Measurements from ENCODE around the gene ALK. TPM values are rescaled to one million over a fixed set of nuclear protein-coding genes. Genes with fewer than 3 reads are reported as not detected.

Gene ALK
- total RNA-seq, 1 experiment from 2014 or later: not detected

DNA sequence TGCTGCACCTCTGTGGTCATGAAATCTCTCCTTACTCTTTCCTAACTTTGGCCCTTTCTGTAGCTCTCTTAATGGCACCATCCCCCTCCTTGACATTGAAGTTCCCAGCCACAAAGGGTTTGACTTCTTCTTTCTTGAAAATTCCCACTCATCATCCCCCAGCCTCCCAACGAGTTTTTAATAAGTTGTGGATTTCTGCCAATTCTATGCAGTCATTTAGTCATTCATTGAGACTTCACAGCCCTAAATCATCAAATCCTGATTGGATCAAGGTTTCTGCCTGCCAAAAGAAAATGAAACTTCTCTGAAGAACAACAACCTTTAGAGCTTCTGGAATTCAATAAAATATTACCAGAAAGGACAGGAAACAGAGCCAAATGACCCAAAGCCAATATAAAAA, 451.9 kb downstream of the ALK start:
- H3K27me3 ChIP-seq (ENCODE audit: insufficient read depth, low read length): no peaks in the 10 kb centered on the region
- no peak overlapping the region for H3K56ac ChIP-seq (ENCODE audit: insufficient read length, low read depth, low read length)
- H3K18ac ChIP-seq (ENCODE audit: insufficient read length, low read depth, low read length): no peak overlapping the region
- no peak overlapping the region for H4K8ac ChIP-seq (replicated peaks; ENCODE audit: insufficient read length, low read depth, low read length)
- H4K20me1 ChIP-seq (ENCODE audit: control insufficient read depth, insufficient read depth, insufficient read length): no peaks in the 10 kb centered on the region
- H3K79me1 ChIP-seq (ENCODE audit: insufficient read depth, low read depth, low read length, poor library complexity, severe bottlenecking): no peaks in the 10 kb centered on the region
- DNase-seq: no peak
- no peak overlapping the region for H3K27ac Mint-ChIP-seq
- peaks cover 5 to 14% (median 7%) of the 10 kb centered on the region in 3 experiments for H3K36me3 Mint-ChIP-seq (ENCODE audit: insufficient read depth in 1 of 3, low read depth in 3 of 3)
- H4K5ac ChIP-seq (ENCODE audit: insufficient read length, low read depth, low read length): no peak overlapping the region
- H3K9ac ChIP-seq (ENCODE audit: extremely low read depth, insufficient read length, low read length): no peak overlapping the region
- H2AFZ ChIP-seq (ENCODE audit: low read length): no peak overlapping the region
- H2BK120ac ChIP-seq (ENCODE audit: low read depth, low read length, poor library complexity, severe bottlenecking): no peak overlapping the region
- WGBS (ENCODE audit: extremely low coverage, insufficient read length, low lambda C conversion rate): no CpG with 5 or more reads among the region's 1 CpG
- H3K79me2 ChIP-seq (ENCODE audit: insufficient read depth, low read length): no peaks in the 10 kb centered on the region
- no peaks in the 10 kb centered on the region; the same call in 1 of the 2 replicates for H3K27me3 Mint-ChIP-seq (ENCODE audit: low read depth)
- H2BK5ac ChIP-seq (ENCODE audit: insufficient read length, low read length): no peak overlapping the region
- no peak overlapping the region for H3K23ac ChIP-seq (ENCODE audit: insufficient read length, low read depth, low read length)
- H2BK20ac ChIP-seq (ENCODE audit: low read depth, low read length, poor library complexity, severe bottlenecking): no peak overlapping the region
- H3K4me2 ChIP-seq (ENCODE audit: insufficient read depth, insufficient read length, low read length): no peak overlapping the region
- no peak overlapping the region for H3K4me3 Mint-ChIP-seq
- H4K91ac ChIP-seq (ENCODE audit: insufficient read length, low read depth, low read length): no peak overlapping the region
- H2BK12ac ChIP-seq (ENCODE audit: insufficient read length, low read depth, low read length): no peak overlapping the region
- H3K23me2 ChIP-seq (ENCODE audit: insufficient read length, low read depth, low read length, poor library complexity, severe bottlenecking): no peaks in the 10 kb centered on the region
- TF ChIP-seq, protein P1, sequence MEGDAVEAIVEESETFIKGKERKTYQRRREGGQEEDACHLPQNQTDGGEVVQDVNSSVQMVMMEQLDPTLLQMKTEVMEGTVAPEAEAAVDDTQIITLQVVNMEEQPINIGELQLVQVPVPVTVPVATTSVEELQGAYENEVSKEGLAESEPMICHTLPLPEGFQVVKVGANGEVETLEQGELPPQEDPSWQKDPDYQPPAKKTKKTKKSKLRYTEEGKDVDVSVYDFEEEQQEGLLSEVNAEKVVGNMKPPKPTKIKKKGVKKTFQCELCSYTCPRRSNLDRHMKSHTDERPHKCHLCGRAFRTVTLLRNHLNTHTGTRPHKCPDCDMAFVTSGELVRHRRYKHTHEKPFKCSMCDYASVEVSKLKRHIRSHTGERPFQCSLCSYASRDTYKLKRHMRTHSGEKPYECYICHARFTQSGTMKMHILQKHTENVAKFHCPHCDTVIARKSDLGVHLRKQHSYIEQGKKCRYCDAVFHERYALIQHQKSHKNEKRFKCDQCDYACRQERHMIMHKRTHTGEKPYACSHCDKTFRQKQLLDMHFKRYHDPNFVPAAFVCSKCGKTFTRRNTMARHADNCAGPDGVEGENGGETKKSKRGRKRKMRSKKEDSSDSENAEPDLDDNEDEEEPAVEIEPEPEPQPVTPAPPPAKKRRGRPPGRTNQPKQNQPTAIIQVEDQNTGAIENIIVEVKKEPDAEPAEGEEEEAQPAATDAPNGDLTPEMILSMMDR (conservative IDR thresholded peaks at IDR 0.05): no peak
- no peak overlapping the region for H2BK15ac ChIP-seq (ENCODE audit: low read depth, low read length)
- H3K4ac ChIP-seq (ENCODE audit: low read depth, low read length): no peak overlapping the region
- no peaks in the 10 kb centered on the region for H3K4me1 Mint-ChIP-seq
- H3T11ph ChIP-seq (ENCODE audit: low read length): no peak overlapping the region
- H3K27ac ChIP-seq (ENCODE audit: insufficient read length, low read depth, low read length): no peak overlapping the region
- no peak overlapping the region for H3K14ac ChIP-seq (ENCODE audit: insufficient read depth, low read length)
- H3K9me3 Mint-ChIP-seq: peaks cover 16 to 18% of the 10 kb centered on the region in 2 experiments
- no peaks in the 10 kb centered on the region for H3K4me1 ChIP-seq (ENCODE audit: insufficient read depth, low read length)
- no peak overlapping the region for H2AK5ac ChIP-seq (ENCODE audit: insufficient read length, low read length)
- H3K9me3 ChIP-seq (ENCODE audit: control insufficient read depth, low read depth, low read length): no peaks in the 10 kb centered on the region
